A204.1 (cell line): Measurements from ENCODE around the gene USP11.

Experiments used
- FAIRE-seq: peaks from 2 replicates; lab custom pipeline; 2012; peaks lifted over from hg19 to GRCh38; lab: Jason Lieb, UNC

Gene USP11

DNA sequence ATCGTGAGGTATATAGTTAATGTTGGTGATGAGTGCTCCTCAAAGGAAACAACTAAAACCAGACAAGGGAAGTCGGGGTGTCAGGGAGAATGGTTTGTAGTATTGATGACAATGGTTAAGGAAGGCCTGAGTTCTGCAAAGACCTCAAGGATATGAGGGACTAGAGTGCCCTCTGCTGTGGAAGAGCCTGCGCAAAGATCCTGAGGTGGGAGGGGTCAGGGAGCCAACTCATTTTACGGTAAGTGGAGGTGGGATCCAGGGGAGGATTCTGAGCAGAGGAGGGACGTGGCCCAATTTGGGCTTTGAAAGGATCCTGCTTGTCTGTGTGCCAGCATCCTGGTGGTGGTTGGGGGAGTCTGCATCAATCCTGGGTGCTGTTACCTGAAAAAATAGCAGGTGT, 27.8 kb upstream of the USP11 start:
- FAIRE-seq = no peak

DNA sequence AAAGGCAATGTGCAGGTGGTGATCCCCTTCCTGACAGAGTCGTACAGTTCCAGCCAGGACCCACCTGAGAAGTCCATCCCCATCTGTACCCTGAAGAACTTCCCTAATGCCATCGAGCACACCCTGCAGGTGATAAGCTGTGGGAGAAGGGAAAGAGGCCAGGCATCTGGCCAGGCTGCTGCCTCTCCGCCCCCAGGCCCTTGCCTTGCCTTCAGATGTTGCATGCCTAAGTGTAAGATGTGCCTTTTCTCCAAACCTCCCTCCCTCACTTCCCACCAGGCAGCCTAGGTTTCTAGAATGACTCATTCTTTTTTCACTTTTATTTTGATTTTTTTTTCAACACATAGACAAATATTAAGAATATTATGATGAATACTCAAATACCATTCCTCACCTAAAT, 26.5 kb upstream of the USP11 start:
- FAIRE-seq = no peak

DNA sequence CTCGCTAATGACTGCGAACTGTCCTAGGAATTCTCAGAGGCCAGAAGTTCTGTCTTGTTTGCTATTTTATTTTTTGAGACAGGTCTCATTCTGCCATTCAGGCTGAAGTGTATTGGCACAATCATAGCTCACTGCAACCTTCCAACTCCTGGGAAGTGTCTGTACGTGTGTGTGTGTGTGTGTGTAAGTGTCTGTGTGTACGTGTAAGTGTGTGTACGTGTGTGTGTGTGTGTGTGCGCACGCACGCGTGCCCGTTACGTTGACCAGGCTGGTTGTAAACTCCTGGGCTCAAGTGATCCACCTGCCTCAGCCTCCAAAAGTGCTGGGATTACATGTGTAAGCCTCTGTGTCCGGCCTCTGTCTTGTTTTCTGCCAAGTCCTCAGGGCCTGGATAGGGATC, 24.7 kb upstream of the USP11 start:
- no peak for FAIRE-seq

DNA sequence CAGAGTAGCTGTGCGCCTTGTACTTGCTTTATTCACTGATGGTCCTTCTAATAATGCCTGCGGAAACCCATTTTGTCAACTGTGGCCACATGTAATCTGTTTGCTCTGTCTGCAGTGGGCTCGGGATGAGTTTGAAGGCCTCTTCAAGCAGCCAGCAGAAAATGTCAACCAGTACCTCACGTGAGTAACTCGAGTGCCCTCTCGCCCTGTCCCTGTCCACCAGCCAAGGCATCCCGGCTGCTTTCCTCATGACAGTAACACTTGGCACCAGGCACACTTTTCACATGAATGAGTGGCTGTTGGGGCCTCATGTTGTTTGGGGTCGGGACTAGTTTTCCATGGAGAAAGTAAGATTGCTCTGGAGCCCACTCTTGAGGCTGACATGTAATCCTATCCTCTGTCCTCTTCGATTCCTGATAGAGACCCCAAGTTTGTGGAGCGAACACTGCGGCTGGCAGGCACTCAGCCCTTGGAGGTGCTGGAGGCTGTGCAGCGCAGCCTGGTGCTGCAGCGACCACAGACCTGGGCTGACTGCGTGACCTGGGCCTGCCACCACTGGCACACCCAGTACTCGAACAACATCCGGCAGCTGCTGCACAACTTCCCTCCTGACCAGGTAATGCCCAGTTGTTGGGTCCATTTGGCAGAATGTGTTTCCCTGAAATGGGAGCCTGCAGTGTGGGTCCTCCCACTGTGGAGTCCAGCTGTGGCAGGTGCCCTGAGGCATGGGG, 23.1 kb upstream of the USP11 start:
- FAIRE-seq = no peak

DNA sequence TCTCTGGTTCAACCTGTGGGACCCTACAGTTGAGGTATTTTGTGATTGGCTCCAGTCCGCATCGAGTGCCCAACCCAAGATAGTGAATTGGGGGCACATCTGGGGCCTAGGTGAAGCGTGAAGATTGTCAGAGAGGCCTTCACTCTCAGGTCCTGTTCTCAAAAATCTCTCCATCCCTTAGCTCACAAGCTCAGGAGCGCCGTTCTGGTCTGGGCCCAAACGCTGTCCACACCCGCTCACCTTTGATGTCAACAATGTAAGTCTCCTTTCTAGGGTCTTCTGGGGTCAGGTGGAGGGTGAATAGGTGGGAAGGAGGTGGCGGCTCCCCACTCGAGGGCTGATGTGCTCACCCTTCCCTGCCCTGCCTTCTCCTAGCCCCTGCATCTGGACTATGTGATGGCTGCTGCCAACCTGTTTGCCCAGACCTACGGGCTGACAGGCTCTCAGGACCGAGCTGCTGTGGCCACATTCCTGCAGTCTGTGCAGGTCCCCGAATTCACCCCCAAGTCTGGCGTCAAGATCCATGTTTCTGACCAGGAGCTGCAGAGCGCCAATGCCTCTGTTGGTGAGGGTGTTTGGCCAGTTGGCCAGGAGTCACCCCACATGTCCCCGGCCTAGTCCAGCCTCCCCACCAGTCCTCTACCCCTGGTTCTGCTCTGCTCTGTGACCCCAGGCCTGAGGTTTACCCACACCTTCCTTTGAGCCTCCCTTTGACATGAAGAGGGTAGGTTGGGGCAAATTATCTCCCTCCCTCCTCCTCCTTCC, 22.0 kb upstream of the USP11 start:
- no peak for FAIRE-seq

DNA sequence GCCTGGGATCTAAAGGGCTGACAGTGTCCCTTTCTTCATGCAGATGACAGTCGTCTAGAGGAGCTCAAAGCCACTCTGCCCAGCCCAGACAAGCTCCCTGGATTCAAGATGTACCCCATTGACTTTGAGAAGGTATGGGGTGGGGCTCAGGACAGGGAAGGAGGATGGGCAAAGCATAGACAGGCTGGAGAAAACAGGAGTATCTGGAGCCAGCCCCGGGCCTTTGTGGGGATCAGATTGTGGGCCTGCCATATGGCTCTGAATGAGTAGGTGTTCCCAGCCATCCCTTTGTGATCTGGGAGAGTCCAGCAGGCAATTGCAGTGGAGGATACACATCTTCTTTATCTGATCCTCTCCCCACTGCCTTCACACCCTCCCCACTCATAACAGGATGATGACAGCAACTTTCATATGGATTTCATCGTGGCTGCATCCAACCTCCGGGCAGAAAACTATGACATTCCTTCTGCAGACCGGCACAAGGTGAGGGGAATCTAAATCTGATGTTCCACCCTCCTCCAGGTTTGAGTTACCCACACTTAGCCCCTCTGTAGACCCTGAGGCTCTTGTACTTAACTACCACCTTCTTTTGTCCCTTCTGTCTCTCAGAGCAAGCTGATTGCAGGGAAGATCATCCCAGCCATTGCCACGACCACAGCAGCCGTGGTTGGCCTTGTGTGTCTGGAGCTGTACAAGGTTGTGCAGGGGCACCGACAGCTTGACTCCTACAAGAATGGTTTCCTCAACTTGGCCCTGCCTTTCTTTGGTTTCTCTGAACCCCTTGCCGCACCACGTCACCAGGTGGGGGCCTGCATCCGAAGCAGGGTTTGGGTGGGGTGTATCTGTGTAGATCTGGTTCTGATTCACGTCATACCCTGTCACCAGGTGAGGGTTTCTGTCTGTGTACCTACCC, 20.2 kb upstream of the USP11 start:
- no peak for FAIRE-seq

DNA sequence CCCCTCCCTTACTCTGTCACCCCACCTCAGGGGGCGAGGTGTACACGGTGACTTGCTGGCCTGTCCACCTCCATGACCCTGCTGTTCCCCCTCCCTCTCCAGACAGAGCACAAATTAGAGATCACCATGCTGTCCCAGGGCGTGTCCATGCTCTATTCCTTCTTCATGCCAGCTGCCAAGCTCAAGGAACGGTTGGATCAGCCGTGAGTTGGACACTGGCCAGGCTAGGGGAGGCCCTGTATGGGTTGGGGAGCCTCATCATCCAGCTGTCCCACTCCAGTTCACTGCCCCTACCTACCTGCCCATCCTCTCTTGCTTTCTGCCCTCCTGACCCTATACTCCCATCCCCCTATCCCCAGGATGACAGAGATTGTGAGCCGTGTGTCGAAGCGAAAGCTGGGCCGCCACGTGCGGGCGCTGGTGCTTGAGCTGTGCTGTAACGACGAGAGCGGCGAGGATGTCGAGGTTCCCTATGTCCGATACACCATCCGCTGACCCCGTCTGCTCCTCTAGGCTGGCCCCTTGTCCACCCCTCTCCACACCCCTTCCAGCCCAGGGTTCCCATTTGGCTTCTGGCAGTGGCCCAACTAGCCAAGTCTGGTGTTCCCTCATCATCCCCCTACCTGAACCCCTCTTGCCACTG, 18.3 kb upstream of the USP11 start:
- FAIRE-seq = no peak

DNA sequence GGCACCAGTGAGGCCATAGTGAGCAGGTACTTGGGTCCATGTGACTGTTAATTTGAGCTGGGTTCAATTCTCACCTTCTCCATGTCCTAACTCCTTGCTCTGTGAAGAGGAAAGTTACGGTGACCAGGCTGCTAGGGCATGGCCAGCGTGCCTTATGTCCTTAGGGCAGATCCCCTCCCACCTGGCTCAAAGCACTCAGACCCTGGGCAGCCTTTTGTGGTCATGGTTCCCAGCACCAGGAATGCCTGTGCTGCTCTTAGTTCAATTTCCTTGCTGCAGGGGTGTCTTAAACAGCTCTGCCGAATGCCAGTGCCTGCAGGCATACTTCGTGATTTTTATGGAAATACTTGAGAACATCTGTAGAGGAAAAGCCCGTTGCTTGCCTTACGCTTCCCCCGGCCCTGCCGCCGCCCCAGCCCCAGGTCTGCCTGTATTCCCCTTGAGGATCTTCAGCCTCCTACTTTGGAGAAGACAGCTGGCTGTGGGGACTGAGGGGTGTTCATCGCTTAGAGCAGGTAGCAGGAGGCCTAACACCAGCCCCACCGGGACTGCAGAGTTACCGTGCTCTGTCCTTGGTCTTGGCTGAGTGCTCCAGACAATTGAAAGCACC, 17.4 kb upstream of the USP11 start:
- FAIRE-seq = no peak

DNA sequence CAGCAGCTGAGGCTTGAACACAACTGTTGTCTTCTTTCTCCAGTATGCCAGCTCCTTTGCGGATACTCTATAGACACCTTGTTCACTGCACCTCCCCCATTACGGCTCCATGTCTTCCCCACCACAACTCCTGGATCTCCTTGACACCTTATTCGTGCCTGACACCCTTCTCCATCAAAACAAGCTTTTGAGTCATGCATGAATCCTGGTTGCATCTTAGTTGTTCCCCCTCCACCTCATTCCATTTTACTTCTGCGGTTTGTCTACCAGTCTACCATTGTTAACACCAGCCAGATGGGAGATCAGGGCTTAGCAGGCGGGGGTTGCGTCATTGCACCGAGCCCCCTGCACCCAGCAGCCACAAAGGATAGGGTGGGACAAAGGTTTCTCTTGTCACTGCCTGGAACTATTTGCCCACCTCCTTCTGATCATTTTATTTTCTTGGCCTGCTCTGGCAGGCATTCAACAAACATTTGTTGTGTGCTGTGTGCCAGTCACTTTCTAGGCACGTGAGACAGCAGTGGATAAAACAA, 16.4 kb upstream of the USP11 start:
- FAIRE-seq = no peak

DNA sequence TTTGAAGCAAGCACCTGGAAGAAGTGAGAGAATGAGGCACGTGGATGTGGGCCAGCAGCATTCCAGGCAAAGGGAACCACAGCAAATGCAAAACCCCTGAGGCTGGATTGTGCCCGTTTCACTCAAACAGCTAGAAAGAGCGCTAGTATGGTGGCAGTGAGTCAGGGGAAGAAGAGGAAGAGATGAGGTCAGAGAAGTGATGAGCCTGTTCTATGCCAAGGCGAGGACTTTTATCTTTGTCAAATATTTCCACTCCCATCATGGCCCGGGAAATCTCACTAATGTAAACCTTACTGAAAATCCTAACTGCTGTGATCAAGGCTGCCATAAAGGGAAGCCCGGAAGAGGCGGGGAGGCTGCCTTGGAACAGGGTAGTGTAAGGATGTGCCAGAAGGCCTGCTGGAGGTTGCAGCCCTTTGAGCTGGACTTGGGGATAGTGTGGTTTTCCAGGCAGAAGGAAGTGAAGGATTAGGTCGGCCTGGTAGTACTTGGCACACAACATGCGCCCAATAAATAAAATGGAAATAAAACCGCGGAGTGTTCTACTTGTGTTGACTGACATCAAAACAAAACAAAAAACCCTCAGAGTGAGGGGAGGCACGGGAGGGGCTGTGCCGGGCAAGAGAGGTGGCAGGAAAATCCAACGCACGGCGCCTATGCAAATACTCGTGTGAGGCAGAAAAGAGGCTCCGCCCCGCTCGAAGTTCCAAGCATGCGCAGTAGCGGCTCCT, 15.5 kb upstream of the USP11 start:
- FAIRE-seq = no peak

DNA sequence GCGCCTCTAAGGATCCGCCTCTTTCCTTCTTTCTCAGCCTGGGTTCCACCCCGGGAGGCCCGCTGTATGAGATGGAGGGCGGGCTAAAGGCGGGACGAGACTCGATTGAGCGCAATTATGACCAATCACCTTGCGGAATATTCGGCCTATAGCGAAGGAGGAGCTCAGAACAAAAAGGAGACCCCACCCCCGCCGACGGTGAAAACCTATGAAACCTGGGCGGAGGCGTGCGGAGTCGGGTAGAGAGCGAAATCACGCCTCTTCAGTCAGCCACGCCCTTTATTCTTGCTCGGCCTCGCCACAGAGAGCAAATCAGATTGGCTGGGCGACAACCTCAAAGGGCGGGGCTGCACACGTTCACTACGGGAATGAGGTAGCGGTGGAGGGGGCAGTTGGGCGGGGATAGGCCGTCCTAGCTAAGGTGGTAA, 14.9 kb upstream of the USP11 start:
- peak; percentile 100 for FAIRE-seq

DNA sequence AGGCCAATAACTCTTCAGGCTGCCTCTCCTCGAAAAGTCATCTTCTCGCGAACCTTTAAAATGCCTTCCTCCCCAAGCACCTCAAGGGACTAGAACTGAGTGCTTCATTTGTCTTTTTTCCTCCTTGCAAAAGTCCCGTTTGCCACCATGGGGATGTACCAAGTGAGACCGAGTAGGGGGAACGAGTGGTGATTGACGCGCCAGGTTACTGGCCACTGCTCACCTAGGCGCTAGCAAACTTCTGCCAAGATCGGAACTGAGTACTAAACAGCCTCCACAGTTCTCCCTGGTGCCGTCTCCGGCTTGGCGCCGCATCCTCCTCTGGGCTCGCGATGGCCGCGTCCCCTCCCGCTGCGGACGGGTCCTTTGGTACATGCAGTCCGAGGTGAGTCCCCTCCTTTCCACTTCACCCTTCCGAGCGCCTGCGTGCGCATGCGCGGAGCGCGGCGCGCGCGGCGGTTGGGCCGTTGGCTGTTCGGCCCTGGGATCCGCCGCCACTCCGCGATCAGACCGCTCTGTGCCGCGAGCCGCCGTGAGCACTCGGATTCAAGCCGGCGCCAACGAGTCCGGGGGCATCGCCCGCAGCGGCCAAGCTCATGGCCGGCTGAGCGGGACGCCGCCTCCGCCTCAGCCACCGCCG, 14.4 kb upstream of the USP11 start, which contains the start of gene CDK16:
Gene CDK16, plus strand, starts transcription at position 402 of the 640 bp plus-strand sequence. CDS start 4,877 bp downstream, outside the sequence.
- FAIRE-seq = no peak

DNA sequence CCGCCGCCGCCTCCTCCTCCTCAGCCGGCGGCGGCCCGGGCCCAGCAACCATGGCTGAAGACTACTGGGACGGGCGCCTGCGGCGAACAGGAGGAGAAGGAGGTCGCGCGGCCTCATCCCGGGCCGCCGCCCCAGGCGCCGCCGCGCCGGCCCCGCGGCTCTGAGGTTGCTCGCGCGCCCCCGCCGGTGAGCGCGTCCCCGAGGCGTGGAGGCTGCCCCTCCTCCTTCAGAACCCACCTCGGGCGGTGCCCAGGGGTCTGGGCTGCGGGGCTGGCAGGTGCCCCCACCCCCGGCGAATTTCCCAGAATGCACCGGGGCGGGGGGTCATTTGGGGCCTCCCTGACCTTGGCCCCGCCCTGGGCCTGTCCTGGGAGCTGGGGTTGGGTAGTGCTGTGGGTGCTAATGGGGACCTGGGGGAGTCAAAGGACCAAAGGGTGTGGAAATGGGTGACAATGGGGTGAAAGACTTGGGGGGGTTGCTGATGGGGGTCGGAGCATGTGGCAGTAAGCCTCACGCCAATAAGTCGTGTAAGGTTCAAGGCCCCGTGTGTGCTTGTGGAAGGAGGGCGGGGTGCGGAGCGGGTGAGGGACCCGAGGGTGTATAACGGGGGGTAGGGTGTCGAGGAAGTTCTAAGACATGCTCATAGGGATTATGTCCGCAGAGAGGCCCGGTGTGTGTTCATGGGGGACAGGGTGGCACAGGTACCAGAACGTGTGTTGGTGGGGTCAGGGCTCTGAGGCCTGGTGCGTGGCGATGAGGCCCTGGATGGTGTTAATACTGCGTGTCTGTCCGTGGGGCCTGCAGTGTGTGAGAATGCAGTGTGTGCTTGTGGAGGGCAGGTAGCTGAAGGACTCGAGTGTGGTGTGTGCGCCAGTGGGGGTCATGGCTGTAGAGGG, 13.6 kb upstream of the USP11 start:
- FAIRE-seq = no peak

DNA sequence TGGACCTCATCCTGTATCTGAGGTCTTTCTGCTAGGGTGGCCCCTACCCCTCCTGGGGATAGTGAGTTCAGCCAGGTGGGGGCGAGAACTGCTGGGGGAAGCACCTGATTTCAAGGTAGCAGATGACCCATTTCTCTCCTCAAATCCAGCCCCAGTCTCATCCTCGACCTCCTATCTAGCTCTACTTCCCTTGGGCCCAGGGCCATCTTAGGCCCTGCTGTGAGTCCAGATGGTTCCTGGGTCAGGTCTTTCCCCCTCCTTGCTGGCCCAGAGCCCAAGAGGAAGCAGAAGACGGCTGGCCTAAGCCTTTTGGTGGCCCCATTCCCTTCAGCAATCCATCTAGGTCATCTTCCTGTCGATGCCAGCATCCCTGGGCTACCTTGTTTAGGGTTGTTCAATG, 11.1 kb upstream of the USP11 start:
- FAIRE-seq = no peak

DNA sequence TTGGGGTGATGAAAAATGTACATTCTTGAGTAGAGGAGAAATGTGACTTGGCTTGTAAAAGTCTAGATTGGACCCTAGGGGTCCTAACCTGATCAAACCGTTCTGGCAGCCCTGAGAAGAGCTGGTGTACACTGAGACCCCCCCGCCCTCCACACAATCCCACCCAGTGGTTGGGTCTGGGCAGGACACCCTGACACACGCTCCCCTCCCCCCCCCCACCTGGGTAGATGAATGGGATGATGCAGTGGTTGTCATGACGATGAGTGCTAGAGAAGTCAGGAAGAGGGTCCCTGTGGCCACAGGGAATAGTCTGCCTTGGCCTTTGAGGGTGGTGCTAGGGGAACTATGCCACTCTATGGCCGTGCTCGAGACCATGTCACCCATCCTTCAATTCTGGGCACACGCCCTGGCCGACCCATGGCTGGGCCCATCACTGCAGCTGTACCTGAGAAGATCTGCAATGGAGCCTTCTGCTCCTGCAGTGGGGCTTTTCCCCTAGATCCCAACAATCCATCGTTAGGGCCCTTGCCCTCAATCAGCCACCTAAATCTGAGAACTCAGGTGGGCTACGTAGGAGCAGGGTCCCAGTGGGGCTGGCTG, 10.0 kb upstream of the USP11 start:
- FAIRE-seq = no peak

DNA sequence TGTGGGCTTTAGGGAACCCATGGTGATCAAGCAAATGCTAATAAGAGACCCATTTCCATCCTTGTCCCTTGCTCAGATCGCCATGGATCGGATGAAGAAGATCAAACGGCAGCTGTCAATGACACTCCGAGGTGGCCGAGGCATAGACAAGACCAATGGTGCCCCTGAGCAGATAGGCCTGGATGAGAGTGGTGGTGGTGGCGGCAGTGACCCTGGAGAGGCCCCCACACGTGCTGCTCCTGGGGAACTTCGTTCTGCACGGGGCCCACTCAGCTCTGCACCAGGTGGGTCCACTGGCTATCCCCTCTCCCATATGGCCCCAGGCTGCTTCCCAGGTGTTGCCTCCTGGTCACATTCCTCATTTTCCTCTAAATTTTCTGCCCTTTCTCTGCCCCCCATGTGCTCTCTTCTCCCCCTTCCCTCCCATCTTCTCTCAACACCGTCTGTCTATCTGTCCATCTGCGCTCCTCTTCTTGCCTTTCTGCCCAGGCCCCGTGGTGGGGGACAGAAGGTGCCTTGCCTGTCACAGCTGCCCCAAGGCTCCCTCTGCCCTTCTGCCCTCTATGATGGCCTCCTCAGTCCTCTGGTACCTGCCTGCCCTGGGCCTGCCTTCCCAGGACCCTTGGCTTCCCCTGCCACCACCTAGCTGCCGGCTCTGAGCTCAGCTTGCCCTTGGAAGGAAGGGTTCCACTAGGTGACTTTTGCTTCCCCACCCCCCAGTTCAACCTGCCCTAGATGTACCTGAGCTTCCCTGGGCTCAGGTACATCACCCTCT, 9.1 kb upstream of the USP11 start:
- FAIRE-seq = no peak

DNA sequence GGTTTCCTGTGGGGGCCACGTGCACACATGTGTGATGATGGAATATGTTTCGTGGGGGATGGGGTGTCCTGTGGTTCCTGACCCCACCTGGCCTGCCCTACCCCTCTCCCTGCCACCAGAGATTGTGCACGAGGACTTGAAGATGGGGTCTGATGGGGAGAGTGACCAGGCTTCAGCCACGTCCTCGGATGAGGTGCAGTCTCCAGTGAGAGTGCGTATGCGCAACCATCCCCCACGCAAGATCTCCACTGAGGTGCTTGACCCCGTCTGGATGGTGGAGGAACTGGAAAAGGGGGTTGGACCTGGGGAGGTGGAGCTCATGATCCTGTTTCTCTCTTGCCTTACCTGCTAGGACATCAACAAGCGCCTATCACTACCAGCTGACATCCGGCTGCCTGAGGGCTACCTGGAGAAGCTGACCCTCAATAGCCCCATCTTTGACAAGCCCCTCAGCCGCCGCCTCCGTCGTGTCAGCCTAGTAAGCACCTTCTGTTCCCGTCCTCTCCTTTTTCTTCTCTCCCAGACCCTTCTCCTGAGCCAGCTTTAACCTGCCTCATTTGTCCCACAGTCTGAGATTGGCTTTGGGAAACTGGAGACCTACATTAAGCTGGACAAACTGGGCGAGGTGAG, 8.4 kb upstream of the USP11 start:
- FAIRE-seq = no peak

DNA sequence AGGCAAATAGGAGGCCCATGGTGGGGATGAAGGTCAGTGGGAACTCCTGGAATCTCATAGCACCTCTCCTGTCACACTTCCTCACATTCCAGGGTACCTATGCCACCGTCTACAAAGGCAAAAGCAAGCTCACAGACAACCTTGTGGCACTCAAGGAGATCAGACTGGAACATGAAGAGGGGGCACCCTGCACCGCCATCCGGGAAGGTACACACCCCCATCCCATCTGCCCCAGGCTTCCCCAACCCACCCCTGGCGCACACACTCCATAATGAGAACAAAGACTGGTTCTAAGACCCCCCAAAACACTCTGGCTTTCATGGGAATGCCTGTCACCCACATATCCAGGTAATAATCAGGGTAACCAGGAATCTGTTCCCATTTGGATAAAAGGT, 7.9 kb upstream of the USP11 start:
- FAIRE-seq = no peak
